HEK293 (cell line): ENCODE measurements around the gene HHIP.

ENCODE experiments used
- CTCF ChIA-PET: fragments of 350-600 bp; formaldehyde crosslinking; extraction: SDS; loops from one replicate; lab custom pipeline; 2021; ENCODE audit warnings: antibody characterized with exemption; lab: Yijun Ruan, JAX
- POLR2A ChIA-PET: fragments of 300-600 bp; formaldehyde crosslinking; extraction: SDS; loops from one replicate; lab custom pipeline; 2020; ENCODE audit warnings: antibody characterized with exemption, inconsistent platforms; lab: Yijun Ruan, JAX
- H3K27ac ChIP-seq: fragments of 200-500 bp; sonication (Bioruptor generic); 2 replicates; pipeline ENCODE4 v1.5.1; 2014; ENCODE audit warnings: low read depth, low read length, control low read depth, inconsistent platforms; ENCODE audit errors: extremely low read depth
- H3K36me3 ChIP-seq, 2 experiments: fragments of 200-500 bp in 1 of 2; sonication (Bioruptor generic) in 1 of 2; 1 replicate in 1 of 2; 2 replicates in 1 of 2; pipeline ENCODE4 v1.5.1; 2014 to 2017; ENCODE audit warnings: inconsistent platforms in 2 of 2, low read length in 2 of 2; ENCODE audit not compliant: control insufficient read depth in 2 of 2, insufficient read depth in 1 of 2
- H3K4me1 ChIP-seq: fragments of 200-500 bp; sonication (Bioruptor generic); 2 replicates; pipeline ENCODE4 v1.5.1; 2014; ENCODE audit warnings: mild to moderate bottlenecking, low read length, inconsistent platforms; ENCODE audit not compliant: control insufficient read depth, insufficient read depth
- H3K4me3 ChIP-seq: 2 replicates; pipeline ENCODE4 v1.5.1; 2011; ENCODE audit warnings: low read depth, mild to moderate bottlenecking, control low read depth, low read length, moderate library complexity
- H3K9me3 ChIP-seq: fragments of 200-500 bp; sonication (Bioruptor generic); 2 replicates; pipeline ENCODE4 v1.5.1; 2014; ENCODE audit warnings: low read depth, low read length, inconsistent platforms; ENCODE audit not compliant: control insufficient read depth, insufficient read depth
- GLIS2 ChIP-seq: fragments of 450-650 bp; formaldehyde crosslinking; IDR thresholded peaks from 2 replicates; pipeline ENCODE4 v1.5.1; 2016; ENCODE audit warnings: missing biosample characterization, missing genetic modification characterization
- HOXC10 ChIP-seq: sonication (generic); formaldehyde crosslinking; IDR thresholded peaks from 2 replicates; pipeline ENCODE4 v1.8.1; 2023; ENCODE audit warnings: mild to moderate bottlenecking, missing genetic modification reagents
- PRDM10 ChIP-seq: fragments of 450-650 bp; formaldehyde crosslinking; IDR thresholded peaks from 2 replicates; pipeline ENCODE4 v1.5.1; 2016; ENCODE audit warnings: missing biosample characterization, missing genetic modification characterization
- WT1 ChIP-seq: fragments of 450-650 bp; formaldehyde crosslinking; IDR thresholded peaks from 2 replicates; pipeline ENCODE4 v1.5.1; 2016; ENCODE audit warnings: missing biosample characterization, missing genetic modification characterization
- ZBTB49 ChIP-seq: fragments of 450-650 bp; formaldehyde crosslinking; IDR thresholded peaks from 2 replicates; pipeline ENCODE4 v1.5.1; 2016; ENCODE audit warnings: missing biosample characterization, missing genetic modification characterization, low read depth
- ZFHX2 ChIP-seq: fragments of 450-650 bp; formaldehyde crosslinking; conservative IDR thresholded peaks from 2 replicates; pipeline ENCODE4 v1.5.1; 2016; ENCODE audit warnings: missing biosample characterization, missing genetic modification characterization
- ZNF280D ChIP-seq: fragments of 450-650 bp; formaldehyde crosslinking; IDR thresholded peaks from 2 replicates; pipeline ENCODE4 v1.5.1; 2016; ENCODE audit warnings: missing biosample characterization, missing genetic modification characterization
- ZNF621 ChIP-seq: fragments of 450-650 bp; formaldehyde crosslinking; IDR thresholded peaks from 2 replicates; pipeline ENCODE4 v1.5.1; 2017; ENCODE audit warnings: missing biosample characterization, missing genetic modification characterization
- ZNF701 ChIP-seq: fragments of 450-650 bp; formaldehyde crosslinking; IDR thresholded peaks from 2 replicates; pipeline ENCODE4 v1.5.1; 2016; ENCODE audit warnings: missing biosample characterization, missing genetic modification characterization
- ZNF747 ChIP-seq: fragments of 450-650 bp; formaldehyde crosslinking; IDR thresholded peaks from 2 replicates; pipeline ENCODE4 v1.5.1; 2016; ENCODE audit warnings: missing biosample characterization, missing genetic modification characterization
- ZNF791 ChIP-seq: fragments of 450-650 bp; formaldehyde crosslinking; IDR thresholded peaks from 2 replicates; pipeline ENCODE4 v1.5.1; 2016; ENCODE audit warnings: missing biosample characterization, missing genetic modification characterization

HHIP gene

GRCh38 chr4:144621681-144622080 lies 24.3 kb upstream of the HHIP start:
- POLR2A ChIA-PET, result no interaction called here
- no peaks in the 10 kb centered on the region for H3K36me3 ChIP-seq

More at GRCh38 chr4:144621681-144622080, 24.3 kb upstream of the HHIP start:
- Histone ChIP-seq H3K9me3 (no peaks in the 10 kb centered on the region), H3K27ac (no peak overlapping the region), H3K4me3 (no peak overlapping the region), H3K4me1 (no peaks in the 10 kb centered on the region)
- CTCF ChIA-PET, result interaction anchor here (1.1 kb wide), 1 partner anchor 10 kb away, joined by 3 read pairs; no protein-coding TSS in a partner anchor
- TF ChIP-seq ZFHX2 (tag by site-specific recombination), result no peak
- TF ChIP-seq ZNF701, result no peak
- TF ChIP-seq ZNF791 (tag by site-specific recombination), result no peak
- no peak for TF ChIP-seq ZBTB49 (tag by site-specific recombination)
- TF ChIP-seq HOXC10, result no peak
- no peak for TF ChIP-seq WT1 (tag by site-specific recombination)
- no peak for TF ChIP-seq ZNF621 (tag by site-specific recombination)
- no peak for TF ChIP-seq PRDM10 (tag by site-specific recombination)
- TF ChIP-seq ZNF747 (tag by site-specific recombination), result no peak
- TF ChIP-seq ZNF280D (tag by site-specific recombination), result no peak
- TF ChIP-seq GLIS2 (tag by site-specific recombination), result no peak
